Gastrocnemius medialis (tissue), 4 donors: Measurements from ENCODE around the gene SPDYE6.

ENCODE experiments used
- POLR2A ChIP-seq, 2 donors: fragments of 450-650 bp; IDR thresholded peaks; one replicate each; pipeline ENCODE4 v1.6.1; 2017; ENCODE audit warnings: antibody characterized with exemption in 2 of 2, mild to moderate bottlenecking in 2 of 2, moderate library complexity in 2 of 2
- TF ChIP-seq, protein P1 (sequence below), 5 experiments: fragments of 450-650 bp in 3 of 5; fragments of 200-600 bp in 2 of 5; sonication (generic) in 2 of 5; IDR thresholded peaks in 4 of 5; conservative IDR thresholded peaks in 1 of 5; 1 replicate in 4 of 5; 2 replicates in 1 of 5; pipeline ENCODE4 v1.5.1; 2016 to 2019; ENCODE audit warnings: antibody characterized with exemption in 5 of 5, mild to moderate bottlenecking in 3 of 5, moderate library complexity in 3 of 5

DNA sequence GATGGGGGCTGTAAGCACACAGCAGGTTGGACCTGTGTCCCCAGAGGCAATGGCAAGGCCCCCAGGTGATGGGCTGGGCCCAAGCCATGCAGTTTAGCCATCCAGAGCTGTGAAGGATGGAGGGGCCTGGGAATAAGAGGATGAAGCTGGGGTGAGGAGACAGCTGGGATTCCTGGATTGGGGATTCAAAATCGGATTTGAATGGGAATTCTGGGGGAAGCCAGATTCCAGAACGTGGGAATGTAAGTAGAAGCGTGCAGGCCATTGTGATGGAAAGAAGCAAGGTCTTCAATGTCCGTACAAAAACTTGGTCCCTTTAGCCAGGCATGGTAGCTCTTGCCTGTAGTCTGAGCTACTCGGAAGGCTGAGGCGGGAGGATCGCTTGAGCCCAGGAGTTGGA is 59.7 kb downstream of the SPDYE6 start:
- TF ChIP-seq POLR2A (IDR thresholded peaks at IDR 0.05): no peak
- TF ChIP-seq, protein P1, sequence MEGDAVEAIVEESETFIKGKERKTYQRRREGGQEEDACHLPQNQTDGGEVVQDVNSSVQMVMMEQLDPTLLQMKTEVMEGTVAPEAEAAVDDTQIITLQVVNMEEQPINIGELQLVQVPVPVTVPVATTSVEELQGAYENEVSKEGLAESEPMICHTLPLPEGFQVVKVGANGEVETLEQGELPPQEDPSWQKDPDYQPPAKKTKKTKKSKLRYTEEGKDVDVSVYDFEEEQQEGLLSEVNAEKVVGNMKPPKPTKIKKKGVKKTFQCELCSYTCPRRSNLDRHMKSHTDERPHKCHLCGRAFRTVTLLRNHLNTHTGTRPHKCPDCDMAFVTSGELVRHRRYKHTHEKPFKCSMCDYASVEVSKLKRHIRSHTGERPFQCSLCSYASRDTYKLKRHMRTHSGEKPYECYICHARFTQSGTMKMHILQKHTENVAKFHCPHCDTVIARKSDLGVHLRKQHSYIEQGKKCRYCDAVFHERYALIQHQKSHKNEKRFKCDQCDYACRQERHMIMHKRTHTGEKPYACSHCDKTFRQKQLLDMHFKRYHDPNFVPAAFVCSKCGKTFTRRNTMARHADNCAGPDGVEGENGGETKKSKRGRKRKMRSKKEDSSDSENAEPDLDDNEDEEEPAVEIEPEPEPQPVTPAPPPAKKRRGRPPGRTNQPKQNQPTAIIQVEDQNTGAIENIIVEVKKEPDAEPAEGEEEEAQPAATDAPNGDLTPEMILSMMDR (IDR thresholded peaks at IDR 0.05 in 4 of 5, conservative IDR thresholded peaks at IDR 0.05 in 1 of 5): no peak
